Breast epithelium (tissue), 3 donors: ENCODE measurements around the gene IQCE.

Experiments used
- POLR2A ChIP-seq: fragments of 450-650 bp; IDR thresholded peaks from one replicate; pipeline ENCODE4 v1.6.1; 2016; ENCODE audit warnings: antibody characterized with exemption, mild to moderate bottlenecking, moderate library complexity
- POLR2AphosphoS5 ChIP-seq, 3 donors: sonication (generic); formaldehyde crosslinking; IDR thresholded peaks; one replicate each; pipeline ENCODE4 v1.6.1; 2017; ENCODE audit warnings: antibody characterized with exemption in 3 of 3
- TF ChIP-seq, protein P1 (sequence below), 3 donors: fragments of 450-650 bp; IDR thresholded peaks; one replicate each; pipeline ENCODE4 v1.5.1; 2016 to 2017; ENCODE audit warnings: antibody characterized with exemption in 3 of 3, mild to moderate bottlenecking in 3 of 3, moderate library complexity in 3 of 3

DNA sequence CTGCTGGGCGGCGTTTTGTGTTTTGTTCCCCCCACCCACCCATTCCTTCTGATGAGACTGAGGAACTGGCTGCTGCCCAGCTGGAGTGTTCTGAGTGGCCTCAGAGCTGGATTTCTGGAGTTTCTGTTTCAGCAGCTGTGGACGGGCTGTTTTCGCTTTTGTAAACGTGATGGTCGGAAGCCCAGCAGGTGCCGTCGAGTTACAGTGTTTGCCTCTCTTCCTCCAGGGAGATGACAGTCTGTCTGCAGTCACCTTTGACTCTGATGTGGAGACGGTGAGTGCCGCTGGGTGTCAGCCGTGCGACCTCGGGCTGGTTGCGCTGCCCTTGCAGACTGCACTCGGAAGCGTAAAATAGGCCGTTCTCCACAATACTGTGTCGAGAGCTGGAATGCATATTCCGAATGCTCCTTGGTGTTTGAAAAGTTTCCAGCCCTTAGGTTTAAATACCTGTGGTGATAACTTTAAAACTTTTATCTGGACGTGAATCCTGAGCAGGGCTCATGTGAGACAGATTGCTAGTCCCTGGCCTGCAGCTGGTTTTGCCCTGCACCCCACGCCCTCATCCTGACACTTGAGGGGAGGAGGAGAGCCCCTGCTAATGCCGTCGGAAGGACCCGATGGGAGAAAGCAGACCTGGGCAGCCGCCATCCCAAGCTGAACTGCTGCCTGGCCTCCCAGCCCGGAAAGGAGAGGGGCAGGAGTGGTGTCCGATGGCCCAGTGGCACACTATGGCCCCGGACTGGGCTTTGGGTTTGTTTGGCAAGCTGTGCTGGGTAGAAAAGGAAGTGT, 8.3 kb downstream of the IQCE start:
- TF ChIP-seq, protein P1, sequence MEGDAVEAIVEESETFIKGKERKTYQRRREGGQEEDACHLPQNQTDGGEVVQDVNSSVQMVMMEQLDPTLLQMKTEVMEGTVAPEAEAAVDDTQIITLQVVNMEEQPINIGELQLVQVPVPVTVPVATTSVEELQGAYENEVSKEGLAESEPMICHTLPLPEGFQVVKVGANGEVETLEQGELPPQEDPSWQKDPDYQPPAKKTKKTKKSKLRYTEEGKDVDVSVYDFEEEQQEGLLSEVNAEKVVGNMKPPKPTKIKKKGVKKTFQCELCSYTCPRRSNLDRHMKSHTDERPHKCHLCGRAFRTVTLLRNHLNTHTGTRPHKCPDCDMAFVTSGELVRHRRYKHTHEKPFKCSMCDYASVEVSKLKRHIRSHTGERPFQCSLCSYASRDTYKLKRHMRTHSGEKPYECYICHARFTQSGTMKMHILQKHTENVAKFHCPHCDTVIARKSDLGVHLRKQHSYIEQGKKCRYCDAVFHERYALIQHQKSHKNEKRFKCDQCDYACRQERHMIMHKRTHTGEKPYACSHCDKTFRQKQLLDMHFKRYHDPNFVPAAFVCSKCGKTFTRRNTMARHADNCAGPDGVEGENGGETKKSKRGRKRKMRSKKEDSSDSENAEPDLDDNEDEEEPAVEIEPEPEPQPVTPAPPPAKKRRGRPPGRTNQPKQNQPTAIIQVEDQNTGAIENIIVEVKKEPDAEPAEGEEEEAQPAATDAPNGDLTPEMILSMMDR (IDR thresholded peaks at IDR 0.05), result no peak
- no peak for TF ChIP-seq POLR2A
- TF ChIP-seq POLR2AphosphoS5 (IDR thresholded peaks at IDR 0.05), result no peak
